Measurements from ENCODE around the gene PRR33. TPM values are rescaled to one million over a fixed set of nuclear protein-coding genes. Genes with fewer than 3 reads are reported as not detected.
"Not testable (repeated sequence)": the region's sequence is repeated elsewhere in the genome, so short reads cannot be mapped to it uniquely, and the experiment has no call there.

PRR33 gene
- total RNA-seq, 1 experiment from 2014 or later = under 0.01 TPM

DNA sequence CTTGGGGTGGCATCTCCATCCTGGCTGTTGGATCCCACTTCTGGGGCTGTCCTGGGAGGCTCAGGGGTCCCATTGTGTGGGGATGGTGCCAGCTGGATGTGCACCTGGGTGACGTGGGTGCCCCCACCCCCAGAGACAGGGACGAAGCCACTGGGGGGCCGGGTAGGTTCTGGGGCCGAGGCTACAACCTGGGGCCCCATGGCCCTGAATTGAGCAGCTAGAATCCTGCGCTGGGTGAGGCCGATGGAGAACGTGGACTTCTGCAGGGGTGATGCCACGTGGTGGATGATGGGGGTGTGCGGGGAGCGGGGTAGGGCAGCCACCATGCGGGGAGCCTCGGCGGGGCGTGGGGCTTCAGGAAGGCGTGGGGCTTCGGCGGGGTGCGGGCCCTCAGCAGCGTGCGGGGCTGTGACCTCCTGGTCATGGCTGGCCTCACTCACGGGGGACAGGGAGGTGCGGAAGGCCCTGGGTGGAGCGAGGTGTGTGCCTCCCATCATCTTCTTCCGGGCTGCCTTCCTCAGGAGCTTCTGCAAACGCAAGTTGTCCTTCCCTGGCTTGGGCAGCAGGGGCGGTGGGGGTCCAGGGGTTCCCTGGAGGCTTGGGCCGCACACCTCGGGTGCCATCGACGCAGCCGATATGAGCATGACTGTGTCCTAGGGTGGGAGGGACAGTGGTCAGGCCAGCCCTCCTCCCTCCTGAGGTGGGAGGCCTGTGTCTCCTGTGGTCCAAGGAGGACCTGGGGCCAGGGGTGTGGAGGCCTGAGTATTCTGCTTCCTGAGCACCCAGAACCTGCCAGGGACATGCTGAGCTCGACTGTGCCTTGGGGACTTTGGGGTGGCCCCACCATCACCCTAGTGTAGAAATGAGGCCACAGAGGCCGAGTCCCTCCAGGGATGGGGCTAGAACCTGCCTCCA, 1.5 kb downstream of the PRR33 start:
- no peak for DNase-seq (ENCODE audit: low read depth)

DNA sequence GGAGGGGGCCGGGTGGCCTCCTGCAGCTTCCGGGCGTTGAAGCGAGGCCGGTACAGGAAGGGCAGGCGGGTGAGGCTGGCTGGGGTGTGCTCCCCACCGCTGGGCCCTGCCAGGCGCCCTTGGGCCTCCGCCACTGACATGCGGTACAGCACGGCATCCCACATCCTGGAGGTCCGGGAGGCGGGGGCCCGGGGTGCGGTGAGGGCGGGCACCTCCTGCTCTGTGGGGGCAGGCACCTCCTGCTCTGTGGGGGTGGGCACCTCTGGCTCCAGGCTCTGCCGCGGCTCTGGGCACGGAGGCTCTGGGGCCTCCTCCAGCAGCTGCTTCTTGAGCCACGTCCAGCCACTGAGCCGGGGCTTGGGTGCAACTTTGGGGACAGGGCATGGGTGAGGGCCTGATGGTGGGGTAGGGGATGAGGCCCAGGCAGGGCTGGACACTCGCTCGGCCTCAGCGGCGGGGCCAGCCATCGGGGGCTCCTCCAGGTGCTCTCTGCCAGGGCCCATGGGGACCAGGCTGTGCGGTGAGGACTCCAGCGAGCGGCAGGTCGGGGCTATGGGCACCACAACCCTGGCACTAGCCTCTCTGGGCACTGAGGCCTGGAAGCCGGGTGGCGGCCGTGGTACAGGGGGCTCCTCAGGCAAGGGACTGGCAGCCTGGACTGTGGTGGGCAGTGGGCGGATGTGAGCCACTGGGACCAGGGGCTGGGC, 2.3 kb downstream of the PRR33 start:
- DNase-seq (ENCODE audit: low read depth) = no peak

DNA sequence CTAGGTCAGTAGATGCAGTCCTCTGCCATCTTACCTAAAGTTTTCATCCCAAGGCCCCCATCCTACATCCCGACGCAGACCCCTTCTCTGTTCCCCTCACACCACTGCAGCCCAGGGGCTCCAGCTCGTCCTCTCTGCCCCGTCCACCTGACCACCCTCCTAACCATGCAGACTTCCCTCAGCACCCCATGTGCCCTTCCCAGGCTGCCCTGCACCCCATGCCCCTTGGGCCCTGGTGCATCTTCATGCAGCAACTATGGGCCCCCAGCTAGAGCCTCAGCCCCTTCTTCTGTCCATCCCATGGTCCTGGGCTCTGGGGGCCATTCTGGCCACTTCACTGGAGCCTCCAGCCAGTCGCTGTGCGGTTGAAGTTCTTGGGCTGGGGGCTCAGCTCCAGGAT, 2.9 kb downstream of the PRR33 start:
- no peak for DNase-seq (ENCODE audit: low read depth)

DNA sequence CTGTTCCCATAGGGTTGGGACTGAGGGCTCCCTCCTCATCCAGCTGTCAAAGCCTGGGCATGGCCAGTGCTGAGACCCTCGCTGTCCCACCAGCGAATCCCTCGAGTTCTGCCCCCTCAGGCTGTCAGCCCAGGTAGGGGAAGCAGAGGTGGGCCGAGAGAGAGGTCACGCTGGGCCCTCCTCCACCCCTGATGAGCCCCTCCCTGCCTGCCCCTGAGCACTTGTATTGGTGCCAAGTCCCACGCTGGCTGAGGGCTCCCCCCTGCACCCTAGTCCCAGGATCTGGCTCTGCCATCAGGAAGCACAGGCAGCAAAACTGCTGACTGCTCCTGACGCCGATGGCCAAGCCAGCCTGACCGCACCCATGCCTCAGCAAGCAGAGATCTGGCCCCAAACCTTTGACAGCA, 3.3 kb downstream of the PRR33 start:
- no peak for DNase-seq (ENCODE audit: low read depth)

DNA sequence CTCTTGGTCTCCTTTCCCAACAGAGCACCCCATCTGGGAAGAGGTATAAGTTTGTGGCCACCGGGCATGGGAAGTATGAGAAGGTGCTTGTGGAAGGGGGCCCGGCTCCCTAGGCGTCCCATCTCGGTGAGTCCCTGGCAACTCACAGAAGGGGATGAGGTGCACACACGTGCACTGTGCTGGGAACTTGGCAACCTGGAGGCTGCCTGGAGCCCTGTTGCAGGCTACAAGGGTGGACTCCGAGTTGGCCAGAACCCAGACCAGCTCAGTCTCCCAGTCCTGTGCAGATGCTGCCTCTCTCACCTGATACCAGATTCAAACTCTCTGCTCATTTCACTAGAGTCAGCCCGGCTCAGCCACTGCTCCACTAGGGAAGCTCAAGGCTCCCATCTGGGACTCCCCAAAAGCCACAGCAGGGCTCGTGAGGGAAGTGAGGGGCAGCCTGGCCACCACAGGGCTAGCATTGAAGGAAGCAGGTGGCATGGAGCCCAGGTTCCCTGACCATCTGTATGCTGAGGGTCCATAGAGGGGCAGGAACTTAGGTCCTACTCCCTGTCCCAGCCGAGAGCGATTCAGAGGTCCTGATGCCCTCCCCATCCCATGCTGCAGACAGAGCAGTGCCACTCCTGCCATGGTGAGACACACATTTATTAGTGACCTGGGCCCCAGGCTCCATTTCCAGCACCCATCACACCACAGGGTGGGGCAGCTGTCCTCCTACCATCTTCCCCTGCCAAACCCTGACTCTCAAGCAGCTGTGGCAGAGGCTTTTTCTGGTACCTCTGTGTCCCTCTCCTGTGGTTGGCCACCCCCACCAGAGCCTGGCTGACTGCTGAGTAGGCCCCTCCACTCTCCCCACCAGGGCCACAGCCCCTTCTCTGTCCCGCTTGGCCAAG, 4.0 kb downstream of the PRR33 start:
- DNase-seq (ENCODE audit: low read depth) = no peak

DNA sequence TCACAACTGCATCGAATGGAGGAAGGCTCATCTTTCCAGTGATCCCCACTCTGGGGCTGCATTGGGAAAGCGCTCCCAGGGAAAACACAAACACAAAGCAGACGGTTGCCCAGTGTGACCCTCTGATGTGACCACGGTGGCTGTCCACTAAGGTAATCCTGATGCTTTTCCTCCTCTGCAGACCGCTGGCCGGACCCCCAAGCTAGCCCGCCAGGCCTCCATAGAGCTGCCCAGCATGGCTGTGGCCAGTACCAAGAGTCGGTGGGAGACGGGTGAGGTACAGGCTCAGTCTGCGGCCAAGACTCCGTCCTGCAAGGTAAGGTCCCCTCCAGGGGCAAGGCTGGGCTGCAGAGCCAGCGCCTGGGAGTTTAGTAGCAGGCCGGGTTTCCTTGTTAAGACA, 5.1 kb downstream of the PRR33 start:
- DNase-seq (ENCODE audit: low read depth) = not testable (repeated sequence)

DNA sequence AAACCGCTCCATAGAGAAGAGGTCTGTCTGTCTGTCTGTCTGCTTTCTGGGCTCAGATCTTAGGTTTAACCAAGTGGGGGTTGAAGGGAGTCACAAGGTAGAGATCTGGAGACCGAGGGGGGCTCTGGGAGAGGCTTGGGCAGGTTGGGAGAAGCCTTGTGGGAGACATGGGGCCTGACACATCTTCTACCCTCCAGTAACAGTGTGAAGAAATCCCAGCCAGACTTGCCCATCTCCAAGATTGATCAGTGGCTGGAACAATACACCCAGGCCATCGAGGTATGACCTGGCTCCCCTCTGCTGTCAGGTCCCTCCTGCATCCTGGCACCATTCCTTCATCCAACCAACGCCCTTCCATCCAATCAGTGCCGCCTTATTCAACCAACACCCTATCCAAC, 7.4 kb downstream of the PRR33 start:
- DNase-seq (ENCODE audit: low read depth) = no peak

DNA sequence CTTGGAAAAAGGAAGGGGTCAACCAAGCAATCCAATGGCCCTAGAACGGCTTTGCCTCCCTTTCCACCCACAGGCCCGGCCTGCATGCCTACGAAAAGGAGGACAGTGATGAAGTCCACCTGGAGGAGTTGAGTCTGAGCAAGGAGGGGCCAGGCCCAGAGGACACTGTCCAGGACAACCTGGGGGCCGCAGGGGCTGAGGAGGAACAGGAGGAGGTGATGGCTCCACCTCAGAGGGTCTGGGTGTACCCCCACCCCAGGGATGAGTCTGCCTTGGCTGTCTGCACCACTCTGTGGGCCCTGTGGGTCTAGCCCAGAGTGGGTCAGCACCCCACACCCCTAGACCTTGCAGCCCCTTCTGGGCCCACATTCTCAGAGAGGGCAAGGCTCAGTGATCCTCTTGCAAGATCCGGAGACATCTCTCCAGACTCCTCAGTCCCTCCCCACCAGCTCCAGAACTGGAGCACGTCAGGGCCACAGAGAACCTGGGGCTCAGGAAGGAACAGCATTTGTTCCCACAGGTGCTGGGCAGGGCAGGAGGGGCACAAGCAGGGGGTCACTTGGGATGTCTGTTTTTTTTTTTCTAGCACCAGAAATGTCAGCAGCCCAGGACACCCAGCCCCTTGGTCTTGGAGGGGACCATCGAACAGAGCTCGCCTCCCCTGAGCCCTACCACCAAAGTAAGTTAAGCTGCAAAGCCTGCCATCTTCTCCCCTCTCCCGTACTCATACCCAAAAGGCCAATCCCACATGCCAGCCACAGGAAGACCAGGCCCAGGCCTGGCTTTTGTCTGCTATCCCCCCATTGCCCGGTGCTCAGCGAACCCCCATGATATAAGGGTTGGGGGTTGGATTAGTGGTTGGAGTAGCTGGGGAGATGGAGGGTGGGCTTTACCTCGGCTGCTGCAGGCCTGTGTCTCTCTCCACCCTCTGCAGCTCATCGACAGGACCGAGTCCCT, 8.1 kb downstream of the PRR33 start:
- DNase-seq (ENCODE audit: low read depth) = no peak

DNA sequence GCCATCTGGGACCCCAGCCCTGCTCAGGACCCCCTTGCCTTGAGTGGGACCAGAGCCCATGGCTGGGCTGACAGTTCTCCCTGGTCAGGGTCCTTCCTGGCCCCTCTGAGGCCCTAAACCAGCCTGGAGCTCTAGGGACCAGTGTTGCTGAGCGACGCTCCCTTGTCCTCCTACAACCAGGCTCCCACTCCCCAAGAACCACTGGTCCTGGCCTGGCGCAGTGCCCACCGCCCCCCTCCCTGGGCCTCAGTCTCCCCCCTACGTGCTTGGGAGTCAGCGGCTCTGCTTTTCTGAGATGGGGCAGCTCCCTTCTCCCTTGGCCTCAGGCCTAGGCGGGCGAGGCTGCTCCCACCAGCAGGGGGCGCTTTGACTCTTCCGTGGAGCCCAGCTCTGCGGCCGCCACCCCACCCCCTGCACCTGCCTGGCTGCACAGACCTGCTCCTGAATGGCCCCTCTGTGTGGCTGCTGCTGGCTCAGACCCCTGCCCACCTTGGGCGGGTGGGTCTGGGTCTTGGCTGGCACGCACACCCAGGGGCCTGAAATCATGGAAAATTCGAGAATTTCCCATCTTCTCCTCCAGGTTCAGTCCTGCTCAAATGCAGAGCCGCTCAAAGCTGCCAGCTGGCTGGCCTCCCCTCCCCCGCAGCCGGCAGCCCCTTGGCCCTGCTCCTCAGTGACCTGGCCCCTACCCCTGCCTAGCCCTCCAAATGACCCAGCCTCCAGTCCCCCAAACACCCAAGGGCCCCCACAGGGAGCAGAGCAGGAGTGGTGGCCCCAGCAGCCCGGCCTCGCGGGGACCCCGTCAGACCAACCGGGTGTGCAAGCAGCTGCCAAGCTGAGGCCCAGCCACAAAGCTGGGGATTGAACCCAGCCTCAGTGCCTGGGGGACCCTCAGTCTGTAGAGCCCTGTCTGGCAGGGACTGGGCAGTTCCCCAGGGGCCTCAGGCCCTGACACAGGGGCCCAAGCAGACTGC, 9.1 kb downstream of the PRR33 start:
- peak; percentile 47 for DNase-seq (ENCODE audit: low read depth)

DNA sequence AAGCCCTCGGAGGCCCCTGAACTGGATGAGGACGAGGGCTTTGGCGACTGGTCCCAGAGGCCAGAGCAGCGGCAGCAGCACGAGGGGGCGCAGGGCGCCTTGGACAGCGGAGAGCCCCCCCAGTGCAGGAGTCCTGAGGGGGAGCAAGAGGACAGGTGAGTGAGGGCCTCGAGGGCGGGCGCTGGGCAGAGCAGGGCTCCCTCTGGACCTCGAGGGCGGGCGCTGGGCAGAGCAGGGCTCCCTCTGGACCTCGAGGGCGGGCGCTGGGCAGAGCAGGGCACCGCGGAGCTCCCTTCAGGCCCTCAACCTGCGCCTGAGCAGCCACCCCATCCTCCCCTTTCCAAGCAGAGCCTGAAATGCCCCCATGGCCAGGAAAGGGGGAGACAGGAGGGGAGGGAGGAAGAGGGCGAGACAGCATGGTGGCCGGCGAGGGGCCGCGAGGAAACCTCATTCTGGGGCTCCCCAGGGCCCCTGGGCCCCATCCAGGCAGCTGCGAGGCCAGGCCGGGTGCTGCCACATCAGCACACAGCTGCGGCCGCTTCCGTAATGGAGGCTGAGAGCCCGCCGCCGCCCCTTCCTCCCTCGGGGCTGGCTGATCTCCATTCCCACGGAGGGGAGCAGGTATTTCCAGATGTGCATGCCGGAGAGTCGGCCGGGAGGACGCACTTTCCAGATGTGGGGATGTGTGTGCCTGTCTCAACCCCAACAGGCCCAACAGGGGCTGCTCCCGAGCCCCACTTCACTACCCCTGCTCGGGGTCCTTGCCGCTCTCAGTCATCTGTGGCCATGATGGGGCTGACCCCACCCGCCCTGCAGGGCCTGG, 10.0 kb downstream of the PRR33 start:
- no peak for DNase-seq (ENCODE audit: low read depth)

DNA sequence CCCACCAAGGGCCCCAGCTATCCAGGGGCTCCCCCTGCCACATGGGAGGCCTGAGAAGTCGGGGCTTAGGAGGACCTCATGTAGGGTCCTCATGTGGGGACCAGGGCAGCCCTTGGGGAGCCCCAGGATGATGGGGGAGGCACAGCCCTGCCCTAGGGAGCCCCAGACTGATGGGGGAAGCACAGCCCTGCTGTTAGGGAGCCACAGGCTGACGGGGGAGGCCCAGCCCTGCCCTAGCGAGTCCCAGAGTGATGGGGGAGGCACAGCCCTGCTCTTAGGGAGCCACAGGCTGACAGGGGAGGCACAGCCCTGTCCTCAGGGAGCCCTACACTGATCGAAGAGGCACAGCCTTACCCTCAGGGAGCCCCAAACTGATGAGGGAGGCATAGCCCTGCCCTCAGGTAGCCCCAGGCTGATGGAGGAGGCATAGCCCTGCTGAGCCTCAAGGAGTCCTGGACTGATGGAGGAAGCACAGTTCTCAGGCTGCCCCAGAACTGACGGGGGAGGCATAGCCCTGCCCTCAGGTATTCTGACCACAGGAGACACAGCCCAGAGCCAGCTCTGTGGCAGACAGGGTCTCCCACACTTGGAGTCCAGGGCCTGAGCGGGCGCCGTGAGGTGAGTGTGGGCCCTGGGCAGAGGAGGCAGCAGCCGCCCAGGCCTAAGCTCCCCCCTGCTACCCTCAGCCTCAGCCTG, 10.8 kb downstream of the PRR33 start:
- DNase-seq (ENCODE audit: low read depth) = no peak

DNA sequence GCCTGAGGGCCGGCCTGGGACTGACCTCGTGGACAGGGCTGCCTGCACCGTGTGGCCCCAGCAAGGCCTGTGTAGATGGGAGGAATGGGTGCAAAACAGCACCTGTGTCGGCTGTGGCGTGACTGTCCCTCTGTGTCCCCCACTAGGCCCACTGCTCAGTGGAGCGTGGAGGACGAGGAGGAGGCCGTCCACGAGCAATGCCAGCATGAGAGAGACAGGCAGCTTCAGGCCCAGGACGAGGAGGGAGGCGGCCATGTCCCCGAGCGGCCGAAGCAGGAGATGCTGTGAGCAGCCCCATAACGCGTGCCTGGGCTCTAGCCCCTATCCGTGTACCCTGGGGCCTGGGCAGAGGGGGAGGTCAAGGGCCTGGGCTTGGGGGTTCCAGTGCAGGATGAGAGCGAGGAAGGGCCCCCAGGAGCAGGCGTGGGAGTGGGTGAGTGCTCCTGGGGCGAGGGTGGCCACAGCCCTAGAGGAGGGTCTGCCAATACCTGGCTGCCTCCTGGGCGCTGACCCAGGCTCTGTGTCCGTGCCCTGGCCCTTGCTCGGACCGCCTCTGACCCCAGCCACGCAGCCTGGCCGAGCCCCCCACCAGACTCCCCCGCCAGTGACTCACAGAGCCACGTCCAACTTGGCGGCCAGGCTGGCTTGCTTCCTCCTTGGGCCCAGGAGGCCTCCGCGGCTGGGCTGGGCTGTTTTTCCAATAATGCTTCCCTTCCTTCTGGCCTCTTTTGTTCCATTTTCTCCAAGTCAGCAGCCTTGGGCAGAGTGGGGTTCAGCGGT, 11.6 kb downstream of the PRR33 start:
- peak; percentile 41 for DNase-seq (ENCODE audit: low read depth)

DNA sequence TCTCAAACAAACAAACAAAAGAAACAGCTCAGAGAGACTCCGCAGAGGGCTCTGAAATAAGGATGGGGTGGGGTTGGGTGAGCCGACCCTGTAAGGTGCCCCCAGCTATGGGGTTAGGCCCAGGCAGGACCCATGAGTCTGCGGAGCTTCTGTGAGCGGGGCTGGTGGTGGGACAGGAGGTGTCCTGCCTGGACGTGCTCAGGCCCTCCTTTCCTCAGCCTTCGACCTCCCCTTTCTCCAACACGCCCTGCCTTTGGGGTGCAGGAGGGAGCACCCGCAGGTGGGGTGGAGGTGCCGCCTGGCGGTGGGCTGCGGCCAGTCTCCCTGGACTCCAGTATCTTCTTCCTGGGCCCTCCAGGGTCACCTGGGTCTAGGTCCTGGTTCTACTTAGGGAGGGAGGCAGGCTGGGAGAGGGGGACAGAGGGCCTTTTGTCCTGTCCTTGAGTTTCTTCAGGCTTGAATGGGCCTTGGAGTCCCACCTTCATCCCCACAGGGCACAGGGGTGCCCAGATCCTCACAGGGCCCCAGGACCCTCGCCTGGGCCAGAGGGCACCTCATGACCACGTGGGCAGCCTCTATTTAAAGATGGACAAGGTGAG, 12.3 kb downstream of the PRR33 start:
- DNase-seq (ENCODE audit: low read depth) = no peak

DNA sequence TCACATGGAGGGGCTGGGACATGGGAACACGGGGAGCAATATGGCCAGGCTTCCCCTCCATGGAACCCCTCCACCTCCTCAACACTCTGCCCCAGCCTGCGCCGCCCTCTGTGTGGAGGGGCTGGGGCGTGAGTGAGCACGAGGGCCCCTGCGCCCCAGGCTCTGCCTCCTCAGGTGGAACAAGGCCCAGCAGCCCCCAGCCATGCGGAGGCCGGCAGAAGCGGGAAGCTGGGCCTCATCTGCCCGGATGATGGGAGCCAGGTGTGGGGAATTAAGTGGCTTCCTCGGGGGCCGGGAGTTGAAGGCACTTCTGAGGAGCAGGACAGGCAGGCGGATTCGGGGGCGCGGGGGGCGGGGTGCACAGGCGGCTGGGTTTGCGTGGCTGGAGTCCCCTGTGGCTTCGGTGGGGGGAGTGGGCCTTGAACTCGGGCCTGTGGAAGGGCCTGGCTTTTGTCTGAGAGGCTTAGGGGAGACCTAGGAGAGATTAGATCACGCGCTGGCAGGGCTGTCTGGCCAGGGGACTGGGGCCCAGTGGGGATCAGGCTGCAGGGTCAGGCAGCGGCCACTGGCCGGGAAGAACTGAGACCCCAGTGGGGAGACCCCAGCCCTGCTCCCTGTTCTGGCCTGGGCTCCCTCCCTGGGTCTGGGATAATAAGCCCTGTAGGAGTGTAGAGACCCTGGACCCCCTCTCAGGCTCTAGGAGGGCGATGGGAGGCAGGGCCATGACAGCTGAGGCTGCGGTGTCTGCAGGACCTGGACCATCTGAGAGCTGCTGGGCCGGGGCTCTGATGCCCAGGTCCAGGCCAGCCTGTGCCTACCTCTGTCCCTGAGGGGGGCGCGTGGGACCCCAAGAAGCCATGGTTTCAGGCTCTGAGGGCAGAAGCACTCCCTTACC, 13.3 kb downstream of the PRR33 start:
- DNase-seq (ENCODE audit: low read depth) = no peak
